ENCODE measurements around the gene CSTPP1.
"Not testable (repeated sequence)": the region's sequence is repeated elsewhere in the genome, so short reads cannot be mapped to it uniquely, and the experiment has no call there.

The CSTPP1 gene

DNA sequence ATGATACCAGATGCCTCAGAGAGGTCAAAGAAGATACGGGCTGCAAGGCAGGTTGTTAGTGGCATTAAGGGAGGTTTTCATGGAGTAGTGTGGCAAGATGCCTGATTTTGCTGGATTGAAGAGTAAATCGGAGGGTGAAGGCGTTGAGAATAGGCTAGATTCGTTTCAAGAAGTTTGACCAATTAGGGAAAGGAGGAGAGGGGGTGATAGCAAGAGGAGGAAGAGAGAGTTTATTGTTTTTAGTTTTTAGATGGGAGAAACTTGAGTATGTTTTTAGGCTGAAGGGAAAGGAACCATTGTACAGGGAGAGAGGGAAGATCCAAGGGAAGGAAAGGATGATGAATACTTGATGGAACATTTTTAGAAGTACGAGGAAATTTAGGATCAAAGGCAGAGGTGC lies 16.5 kb downstream of the CSTPP1 start:
- DNase-seq (ENCODE audit: low read depth), result no peak

DNA sequence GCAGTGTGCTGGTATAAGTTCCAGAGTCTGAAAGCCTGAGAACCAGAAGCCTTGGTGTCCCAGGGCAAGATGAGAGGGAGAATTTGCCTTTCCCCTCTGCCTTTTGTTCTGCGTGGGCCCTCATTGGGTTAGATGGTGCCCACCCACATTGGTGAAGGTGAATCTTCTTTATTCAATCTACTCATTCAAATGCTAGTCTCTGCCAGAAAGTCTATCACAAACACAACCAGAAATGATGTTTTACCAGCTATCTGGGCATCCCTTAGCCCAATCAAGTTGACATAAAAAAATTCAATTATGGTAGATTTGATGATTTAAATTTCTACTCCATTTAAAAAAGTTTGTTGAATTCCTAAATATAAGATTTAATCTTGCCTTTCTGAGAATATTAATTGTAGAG lies 22.2 kb downstream of the CSTPP1 start:
- no peak for DNase-seq (ENCODE audit: low read depth)

DNA sequence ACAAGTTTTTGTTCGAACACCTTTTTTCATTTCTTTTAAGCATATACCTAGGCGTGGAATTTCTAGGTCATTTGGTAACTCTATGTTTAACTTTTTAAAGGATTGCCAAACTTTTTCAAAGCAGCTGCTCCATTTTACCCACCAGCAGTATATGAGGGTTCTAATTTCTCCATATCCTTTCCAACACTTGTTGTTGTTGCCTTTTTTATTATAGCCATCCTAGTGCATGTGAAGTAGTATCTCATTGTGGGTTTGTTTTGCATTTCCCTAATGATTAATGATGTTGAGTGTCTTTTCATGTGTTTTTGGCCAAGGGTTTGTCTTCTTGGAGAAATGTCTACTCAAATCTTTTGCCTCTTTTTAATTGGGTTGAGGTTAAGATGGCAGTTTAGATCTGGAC lies 24.5 kb downstream of the CSTPP1 start:
- no peak for DNase-seq (ENCODE audit: low read depth)

DNA sequence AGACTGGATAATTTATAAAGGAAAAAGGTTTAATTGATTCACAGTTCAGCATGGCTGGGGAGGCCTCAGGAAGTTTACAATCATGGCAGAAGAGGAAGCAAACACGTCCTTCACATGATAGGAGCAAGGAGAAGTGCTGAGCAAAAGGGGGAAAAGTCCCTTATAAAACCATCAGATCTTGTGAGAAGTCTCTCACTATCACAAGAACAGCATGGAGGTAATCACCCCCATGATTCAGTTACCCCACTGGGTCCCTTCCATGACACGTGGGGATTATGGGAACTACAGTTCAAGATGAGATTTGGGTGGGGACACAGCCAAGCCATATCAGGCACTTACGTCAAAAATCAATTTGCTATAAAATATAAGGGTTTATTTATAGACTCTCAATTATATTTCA lies 25.3 kb downstream of the CSTPP1 start:
- not testable (repeated sequence) for DNase-seq (ENCODE audit: low read depth)

DNA sequence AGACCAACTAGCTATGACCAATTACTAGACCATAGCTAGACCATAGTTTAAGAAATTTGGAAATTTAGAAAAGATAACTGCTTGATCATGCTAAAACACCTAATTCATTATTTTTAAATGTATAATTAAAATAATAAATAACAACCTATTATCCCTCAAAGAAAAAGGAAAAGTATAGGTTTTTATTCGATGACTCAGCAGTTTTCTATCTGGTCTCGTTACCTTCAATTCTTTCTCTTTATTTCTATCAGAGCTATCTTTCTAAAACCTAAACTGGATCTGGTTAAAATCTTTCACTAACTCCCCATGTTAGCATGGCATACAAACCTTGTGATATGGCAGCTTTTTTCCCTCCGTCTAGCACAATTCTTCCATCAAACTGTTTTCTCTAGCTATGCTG lies 27.3 kb downstream of the CSTPP1 start:
- no peak for DNase-seq (ENCODE audit: low read depth)

DNA sequence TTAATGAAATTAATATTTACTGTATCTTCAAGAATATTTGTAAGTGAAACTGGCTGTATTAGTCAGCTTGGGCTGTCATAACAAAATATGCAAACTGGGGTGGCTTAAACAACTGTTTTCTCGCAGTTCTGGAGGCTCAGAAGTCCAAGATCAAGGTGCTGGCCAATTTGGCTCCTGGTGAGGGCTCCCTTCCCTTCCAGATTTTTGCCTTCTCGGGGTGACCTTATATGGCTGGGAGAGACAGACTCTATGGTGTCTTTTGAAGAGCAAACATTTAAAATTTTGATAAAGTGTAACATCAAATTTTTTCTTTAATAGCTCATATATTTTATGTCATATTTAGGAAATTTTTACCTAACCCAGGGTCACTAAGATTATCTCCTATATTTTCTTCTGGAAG lies 30.2 kb downstream of the CSTPP1 start:
- DNase-seq (ENCODE audit: low read depth), result no peak

DNA sequence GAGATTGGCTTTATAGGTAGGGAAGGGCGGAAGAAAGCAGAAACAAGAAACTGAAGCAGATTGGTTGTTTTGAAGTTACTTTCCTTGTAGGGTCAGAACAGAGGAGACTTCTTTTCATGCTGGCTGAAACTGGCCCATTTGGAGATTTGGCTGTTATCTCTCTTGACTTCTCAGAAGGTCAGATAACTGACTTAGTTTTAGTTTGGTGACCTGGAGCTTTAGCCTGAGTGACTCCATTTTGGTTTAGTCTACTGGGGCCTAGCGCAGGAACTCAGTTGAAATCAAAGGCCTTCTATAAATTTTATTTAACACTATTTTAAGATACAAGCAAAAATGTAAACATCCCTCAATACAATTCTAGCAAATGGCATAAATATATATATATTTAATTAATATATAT lies 31.4 kb downstream of the CSTPP1 start:
- DNase-seq (ENCODE audit: low read depth), result no peak

DNA sequence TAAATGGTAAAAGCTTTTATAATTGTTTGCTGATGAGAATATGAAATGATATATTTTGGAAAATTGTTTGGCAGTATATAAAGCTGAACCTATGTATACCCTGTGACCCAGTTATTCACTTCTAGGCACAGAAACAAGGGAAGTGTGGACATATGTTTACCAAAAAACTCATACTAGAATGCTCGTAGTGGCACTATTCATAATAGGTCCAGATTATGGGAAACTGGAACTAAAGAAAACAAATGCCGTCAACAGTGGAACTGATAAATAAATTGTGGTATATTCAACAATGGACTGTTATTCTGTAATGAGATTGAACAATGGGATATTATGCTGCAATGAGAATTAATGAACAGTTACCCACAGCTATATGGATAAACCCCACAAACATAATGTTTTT lies 32.8 kb downstream of the CSTPP1 start:
- DNase-seq (ENCODE audit: low read depth), result no peak

DNA sequence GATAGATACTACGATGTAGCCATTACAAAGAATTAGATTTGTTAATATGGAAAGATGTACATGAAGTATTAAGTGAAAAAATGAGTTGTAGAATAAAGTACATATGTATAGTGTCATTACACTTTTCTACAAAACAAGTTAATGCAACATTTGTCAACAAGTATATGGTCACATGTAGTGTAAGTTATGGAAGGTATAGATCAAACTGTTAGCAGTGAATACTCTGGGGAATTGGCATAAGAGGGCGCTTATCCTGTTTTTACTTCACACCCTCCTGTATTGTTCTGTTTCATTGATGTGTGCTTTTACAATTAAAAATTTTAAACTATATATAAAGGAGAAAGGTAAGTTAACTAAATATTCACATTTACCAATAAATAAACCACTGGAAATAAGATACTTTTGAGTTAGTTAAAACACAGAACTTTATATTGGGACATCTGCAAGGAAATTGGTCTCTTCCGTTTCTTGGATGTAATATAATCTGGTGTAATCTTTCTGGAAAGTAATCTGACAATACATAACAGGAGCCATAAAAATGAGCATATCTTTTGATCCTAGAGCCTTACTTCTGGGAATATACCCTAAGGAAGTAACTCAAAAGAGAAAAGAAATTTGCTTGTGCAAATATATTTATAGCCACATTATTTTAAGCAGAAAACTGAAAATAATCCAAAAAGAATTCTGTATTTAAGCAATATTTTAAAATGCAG lies 34.5 kb downstream of the CSTPP1 start:
- DNase-seq (ENCODE audit: low read depth), result no peak

DNA sequence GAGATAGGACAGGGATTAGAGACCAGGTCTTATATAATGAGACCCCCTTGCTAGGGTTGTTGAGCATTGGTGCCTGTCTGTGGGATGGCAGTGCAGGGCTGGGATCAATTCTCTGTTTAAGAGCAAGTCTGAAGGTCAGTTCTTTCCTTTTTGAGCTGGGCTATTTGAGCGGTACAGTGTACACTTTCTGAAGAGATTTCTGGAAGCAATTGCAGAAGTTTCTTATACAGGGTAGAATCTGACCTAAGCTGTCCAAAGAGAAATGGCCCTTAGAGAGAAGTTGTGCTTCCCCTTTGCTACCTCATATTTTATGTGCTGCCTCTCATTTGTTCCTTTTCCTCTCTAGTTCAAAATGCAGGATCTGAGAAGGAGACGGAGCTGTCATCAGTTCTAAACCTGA lies 35.8 kb downstream of the CSTPP1 start:
- DNase-seq (ENCODE audit: low read depth), result no peak

DNA sequence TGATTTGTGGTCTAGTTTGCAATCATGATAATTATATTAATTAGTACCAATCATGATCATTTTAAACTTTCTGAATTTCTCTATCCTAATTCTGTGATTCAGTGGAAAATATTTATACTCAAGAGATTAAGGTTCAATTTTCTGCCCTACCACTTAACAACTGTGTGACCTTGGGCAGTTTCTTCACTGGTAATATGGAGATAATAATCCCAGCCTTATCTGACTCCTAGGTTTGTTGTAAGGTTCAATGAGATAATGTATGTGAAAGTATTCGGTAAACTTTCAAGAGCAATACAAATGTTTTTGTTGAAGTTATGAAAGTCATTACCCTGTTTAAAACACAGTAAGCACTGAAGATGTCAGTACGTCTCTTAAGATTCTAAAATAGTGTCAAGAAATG lies 36.3 kb downstream of the CSTPP1 start:
- DNase-seq (ENCODE audit: low read depth), result no peak

DNA sequence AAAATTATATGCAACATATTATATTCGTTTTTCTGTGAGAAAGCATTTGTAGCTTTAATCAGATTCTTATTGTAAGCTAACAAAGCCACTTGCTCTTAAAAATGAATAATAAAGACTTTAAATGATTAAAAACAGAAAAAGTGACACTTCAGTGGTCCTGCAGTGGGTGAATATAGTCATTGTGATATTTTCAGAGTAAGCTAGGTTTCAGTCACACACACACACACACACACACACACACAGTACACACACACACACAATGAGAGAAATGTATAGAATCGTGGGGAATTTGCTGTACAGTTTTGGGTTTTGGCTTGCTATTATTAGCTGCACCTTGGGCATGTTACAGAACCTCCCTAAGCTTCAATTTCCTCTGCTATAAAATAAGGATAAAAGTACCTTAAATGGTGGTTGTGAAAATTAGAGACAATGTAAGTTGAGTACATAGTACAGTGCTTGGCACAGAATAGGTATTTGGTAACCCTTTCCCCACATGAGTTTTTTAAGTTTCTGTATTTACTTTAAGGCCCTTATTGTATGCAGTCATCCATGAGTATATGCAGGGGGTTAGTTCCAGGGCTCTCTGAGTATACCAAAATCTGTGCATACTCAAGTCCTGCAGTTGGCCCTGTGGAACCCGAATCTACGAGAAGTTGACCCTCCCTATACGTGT lies 39.8 kb downstream of the CSTPP1 start:
- no peak for DNase-seq (ENCODE audit: low read depth)

DNA sequence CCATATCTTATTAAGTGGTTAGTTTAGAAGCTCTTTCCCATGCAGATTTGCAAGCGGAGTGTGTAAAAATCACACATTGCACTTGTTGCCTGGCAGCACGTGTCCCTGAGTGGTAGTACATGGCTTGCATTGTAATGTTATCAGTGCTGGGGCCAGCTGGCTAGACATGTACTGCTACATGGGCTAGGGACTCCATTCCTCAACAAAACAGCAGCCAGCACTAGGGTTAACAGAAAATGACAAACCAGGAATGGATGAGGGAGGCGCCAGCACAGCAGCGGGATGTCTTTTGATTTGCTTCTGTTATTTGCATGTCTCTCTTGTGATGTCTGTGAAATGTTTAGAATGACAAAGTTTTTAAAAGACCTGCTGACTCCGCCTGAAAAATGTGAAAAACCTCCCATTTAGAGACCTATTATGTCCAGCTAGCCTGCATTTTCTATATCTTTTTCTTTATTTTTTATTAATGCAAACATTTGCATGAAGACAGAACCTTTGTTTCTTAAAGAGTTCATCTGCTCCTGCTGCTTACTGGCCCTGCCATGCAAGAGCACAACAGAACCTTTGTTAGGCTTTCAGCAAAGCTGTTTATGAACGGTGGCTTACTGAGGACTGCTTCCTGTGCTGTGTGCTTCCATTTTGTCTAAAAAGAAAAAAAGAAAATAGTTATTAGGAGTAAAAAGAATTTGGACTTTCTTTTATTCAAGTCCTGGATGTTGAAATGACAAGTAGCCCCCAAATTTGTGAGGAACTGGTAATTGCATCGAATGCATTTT lies 40.7 kb downstream of the CSTPP1 start:
- no peak for DNase-seq (ENCODE audit: low read depth)

DNA sequence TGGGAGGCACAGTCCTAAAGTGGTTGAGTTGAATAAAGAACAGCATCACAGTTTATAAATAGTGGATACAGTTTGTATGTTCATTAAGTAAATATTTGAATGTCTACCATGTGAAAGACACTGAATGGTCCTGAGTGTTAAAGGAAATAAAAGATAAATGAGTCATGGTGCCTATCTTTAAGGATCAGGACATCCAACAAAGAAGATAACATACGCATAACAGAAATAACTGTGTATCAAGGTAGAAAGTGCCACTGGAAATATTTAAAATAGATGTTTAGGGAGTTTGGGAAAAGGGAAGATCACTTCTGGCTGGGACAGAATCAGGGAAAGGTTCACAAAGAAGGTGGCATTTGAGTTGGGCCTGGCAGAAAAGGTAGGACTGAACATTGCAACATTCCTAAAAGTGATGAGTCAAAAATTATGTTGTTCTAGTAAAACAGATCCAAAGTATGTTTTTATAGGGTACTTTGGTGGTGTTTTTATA lies 41.5 kb downstream of the CSTPP1 start:
- DNase-seq (ENCODE audit: low read depth), result no peak

DNA sequence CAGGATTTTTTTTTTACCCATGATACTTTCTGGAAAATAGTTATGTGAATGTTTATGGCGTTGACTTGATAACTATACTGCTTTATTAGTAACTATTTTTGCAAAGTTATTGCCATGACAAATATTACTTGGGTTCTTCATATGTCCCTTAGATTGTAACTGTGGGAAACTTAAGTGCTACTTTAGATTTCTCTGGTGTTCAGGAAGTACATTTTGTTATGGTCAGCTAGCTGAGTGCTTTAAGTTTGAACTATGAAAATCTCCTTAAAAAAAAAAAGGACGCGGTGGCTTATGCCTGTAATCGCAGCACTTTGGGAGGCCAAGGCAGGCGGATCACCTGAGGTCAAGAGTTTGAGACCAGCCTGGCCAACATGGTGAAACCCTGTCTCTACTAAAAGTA lies 42.8 kb downstream of the CSTPP1 start:
- no peak for DNase-seq (ENCODE audit: low read depth)

DNA sequence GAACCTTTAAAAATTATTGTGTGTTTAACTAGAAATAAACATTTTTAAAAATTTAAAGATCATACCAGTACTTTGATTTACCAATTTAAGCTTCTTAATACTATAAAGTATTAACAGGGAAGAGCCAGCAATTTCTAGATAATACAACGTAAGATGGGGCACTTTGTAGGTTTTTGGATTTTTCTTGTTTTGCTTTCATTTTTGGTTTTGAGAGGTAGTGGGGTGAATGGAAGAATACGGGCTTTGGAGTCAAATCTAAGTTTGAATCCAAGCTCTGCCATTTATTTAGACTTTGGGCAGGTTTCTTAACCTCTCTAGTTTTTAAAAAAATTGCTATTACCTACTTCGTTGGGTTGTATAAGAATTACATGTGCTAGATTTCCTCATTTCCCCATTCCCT lies 44.9 kb downstream of the CSTPP1 start:
- no peak for DNase-seq (ENCODE audit: low read depth)

DNA sequence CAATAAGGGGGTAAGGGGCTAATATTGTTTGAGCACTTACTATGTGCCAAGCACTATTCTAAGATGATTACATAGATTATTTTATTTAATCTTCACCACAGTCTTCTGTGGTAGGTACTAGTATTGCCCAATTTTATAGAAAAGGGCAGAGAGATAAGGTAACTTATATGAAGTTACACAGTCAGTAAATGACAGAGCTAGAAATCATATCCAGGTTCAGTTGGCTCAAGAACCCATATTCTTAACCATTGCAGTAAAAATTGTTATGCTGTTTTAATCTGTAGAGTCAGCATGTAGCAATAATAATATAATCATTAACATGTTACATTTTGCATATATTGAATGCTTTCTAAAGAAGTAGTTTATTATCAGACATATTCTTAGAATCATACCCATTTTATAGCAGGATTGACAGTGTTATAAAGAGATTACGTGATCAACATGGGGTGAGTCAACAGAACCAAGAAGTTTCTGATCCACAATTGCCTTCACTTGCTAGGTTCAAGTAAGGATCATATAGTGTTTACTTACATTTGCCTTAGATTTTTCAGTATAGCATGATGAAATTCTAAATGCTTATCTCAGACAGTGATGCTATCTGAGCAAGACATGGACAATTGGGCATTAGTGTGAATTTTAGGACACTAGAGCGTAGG lies 46.4 kb downstream of the CSTPP1 start:
- no peak for DNase-seq (ENCODE audit: low read depth)

DNA sequence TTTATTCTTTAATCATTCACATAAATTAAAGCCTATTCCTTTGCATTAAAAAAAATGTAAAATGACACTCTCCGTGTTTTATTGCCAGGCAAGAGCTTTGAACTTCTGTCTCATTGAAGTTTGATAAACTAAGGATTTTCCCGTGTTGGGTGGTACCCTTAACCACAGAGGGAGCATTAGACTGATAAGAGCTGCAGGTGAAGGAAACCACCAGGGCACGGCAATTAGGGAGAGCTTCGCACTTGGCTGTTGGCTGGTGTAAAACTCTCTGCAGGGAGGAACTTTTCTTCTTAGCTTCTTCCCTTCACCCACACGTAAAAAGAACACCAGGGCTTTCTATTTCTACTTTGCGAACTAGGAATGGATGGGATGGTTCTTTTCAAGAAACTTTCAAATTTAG lies 47.0 kb downstream of the CSTPP1 start:
- no peak for DNase-seq (ENCODE audit: low read depth)

DNA sequence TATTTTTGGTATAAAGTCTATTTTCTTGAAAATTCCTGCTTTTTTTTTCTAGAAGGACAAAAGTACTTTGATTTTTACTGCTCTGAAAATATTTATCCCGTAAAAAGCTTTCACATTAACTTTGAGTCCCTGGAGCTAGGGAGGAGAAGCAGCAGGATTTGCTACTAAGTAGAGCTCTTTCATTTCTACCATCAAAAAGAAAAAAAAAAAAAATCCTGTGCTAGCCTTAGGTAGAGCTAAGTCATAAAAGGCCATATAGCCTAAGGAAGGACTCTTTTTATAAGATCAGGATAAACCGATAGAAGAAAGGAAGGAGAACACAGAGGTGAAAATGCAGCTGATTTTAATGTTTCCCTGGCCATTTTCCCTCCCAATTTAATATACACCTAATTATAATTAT lies 48.0 kb downstream of the CSTPP1 start:
- no peak for DNase-seq (ENCODE audit: low read depth)

DNA sequence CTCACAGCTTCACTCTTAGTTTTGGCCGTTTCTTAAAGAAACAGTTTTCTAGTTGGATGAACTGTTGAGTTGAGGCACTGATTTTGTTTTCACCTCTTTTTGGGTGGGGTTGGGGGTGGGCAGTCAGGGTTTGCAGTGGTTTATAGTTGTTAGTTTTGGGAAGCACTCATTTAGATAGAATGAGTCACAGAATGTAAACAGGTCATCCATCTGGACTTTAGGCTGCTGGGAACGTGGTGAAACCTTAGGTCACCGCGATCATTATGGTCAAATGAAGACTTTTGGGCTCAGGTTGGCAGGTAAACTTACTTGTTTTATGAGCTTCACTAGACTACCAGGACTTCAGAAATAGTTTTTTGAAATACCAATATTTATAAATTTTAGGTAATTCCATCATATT lies 48.4 kb downstream of the CSTPP1 start:
- DNase-seq (ENCODE audit: low read depth), result no peak

DNA sequence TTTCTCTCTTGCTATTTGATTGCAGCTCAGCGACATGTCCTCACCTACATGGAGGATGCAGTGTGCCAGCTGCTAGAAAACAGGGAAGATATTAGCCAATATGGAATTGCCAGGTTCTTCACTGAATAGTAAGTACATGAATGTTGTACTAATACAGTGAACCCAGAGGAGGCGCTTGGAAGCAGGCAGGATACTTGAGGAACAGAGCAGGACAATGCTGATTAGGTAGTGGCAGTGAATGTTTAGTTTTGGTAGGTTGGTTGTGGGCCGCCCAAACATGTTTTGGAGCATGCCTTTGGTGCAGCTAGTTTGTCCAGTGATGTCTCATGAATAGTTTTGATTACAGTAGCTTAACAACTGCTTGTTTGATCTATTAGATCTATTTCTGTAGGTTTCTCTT lies 50.6 kb downstream of the CSTPP1 start:
- DNase-seq (ENCODE audit: low read depth), result no peak

DNA sequence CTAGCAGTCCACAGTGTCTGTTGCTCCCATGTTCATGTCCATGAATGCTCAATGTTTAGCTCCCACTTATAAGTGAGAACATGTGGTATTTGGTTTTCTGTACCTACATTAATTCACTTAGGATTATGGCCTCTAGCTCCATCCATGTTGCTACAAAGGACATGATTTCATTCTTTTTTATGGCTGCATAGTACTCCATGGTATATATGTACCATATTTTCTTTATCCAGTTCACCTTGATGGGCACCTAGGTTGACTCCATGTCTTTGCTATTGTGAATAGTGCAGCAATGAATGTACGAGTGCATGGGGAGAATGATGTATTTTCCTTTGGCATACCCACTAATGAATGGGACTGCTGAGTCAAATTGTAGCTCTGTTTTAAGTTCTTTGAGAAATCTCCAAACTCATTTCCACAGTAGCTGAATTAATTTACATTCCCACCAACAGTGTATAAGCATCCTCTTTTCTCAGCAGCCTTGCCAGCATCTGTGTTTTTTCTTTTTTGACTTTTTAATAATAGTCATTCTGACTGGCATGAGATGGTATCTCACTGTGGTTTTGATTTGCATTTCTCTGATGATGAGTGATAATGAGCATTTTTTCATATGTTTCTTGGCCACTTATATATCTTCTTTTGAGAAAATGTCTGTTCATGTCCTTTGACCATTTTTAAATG lies 53.4 kb downstream of the CSTPP1 start:
- DNase-seq (ENCODE audit: low read depth), result not testable (repeated sequence)
